ENCODE data around the gene SLC38A9. TPM values are rescaled to one million over a fixed set of nuclear protein-coding genes. Genes with fewer than 3 reads are reported as not detected.

The SLC38A9 gene
- total and polyA plus RNA-seq, 2 of the 8 experiments (the other 6 are each of a cell fraction or from before 2014, with no cell fraction given), result 29.2 to 43.7 TPM

- Histone ChIP-seq H3K79me2 (ENCODE audit: control insufficient read depth in 1 of 2, insufficient read depth in 2 of 2, low read length in 2 of 2) (no peaks in the 10 kb centered on the region), H2BK5ac (ENCODE audit: low read depth, low read length) (no peak overlapping the region)
- no peak for TF ChIP-seq USF2 (IDR thresholded peaks at IDR 0.05; ENCODE audit: low read length)
- no peak for TF ChIP-seq JUN (IDR thresholded peaks at IDR 0.05; ENCODE audit: low read depth, low read length)
- TF ChIP-seq BRCA1 (IDR thresholded peaks at IDR 0.05; ENCODE audit: low read depth, low read length), result no peak
- no peak for TF ChIP-seq KDM1A (IDR thresholded peaks at IDR 0.05; ENCODE audit: borderline replicate concordance, low read length)
- TF ChIP-seq HDAC2 (IDR thresholded peaks at IDR 0.05; ENCODE audit: borderline replicate concordance in 1 of 2, low read depth in 2 of 2, low read length in 2 of 2), result no peak
- no peak for TF ChIP-seq POLR2A (IDR thresholded peaks at IDR 0.05; ENCODE audit: control extremely low read depth in 1 of 2, low read depth in 2 of 2, low read length in 2 of 2)
- TF ChIP-seq FOSL1 (IDR thresholded peaks at IDR 0.05; ENCODE audit: insufficient read depth, low read depth, low read length), result no peak
- TF ChIP-seq CHD1 (IDR thresholded peaks at IDR 0.05; ENCODE audit: low read depth, low read length), result no peak
- no peak for TF ChIP-seq SP2 (IDR thresholded peaks at IDR 0.05; ENCODE audit: low read length)
- TF ChIP-seq BACH1 (IDR thresholded peaks at IDR 0.05; ENCODE audit: low read length), result no peak
- no peak for TF ChIP-seq ATF2 (IDR thresholded peaks at IDR 0.05; ENCODE audit: low read length)
- TF ChIP-seq KDM4A (IDR thresholded peaks at IDR 0.05; ENCODE audit: low read depth, low read length, severe bottlenecking), result no peak
Observed at GRCh38 chr5:55650386-55650785, 61.7 kb downstream of the SLC38A9 start.

More at GRCh38 chr5:55650386-55650785, 61.7 kb downstream of the SLC38A9 start:
- H3K23me2 ChIP-seq (ENCODE audit: low read depth, low read length), result no peaks in the 10 kb centered on the region
- POLR2A ChIA-PET (ENCODE audit: partially characterized antibody), result interaction anchor here (1.3 kb wide), 1 partner anchor 9 kb away, joined by 3 read pairs; no protein-coding TSS in a partner anchor
- no peak overlapping the region for H3K4me2 ChIP-seq (ENCODE audit: insufficient read depth in 1 of 2, low read depth in 2 of 2, low read length in 2 of 2)
- H3K27ac ChIP-seq (ENCODE audit: low read depth, low read length), result no peak overlapping the region
- no peaks in the 10 kb centered on the region for H3K4me1 ChIP-seq (replicated peaks in 1 of 4; ENCODE audit: control insufficient read depth in 3 of 4, insufficient read depth in 4 of 4, low read length in 3 of 4)
- H3K4ac ChIP-seq (replicated peaks; ENCODE audit: insufficient read length, low read depth, low read length), result no peak overlapping the region
- no peak overlapping the region for H4K91ac ChIP-seq (replicated peaks; ENCODE audit: insufficient read length, low read length)
- DNase-seq (ENCODE audit: low read depth in 1 of 2, low spot score in 2 of 2) (no peak), FAIRE-seq (no peak)
- H3K4me3 ChIP-seq (ENCODE audit: extremely low read depth in 1 of 4, insufficient read depth in 2 of 4, low read depth in 3 of 4, low read length in 4 of 4), result no peak overlapping the region
- no peaks in the 10 kb centered on the region for H3K79me1 ChIP-seq (ENCODE audit: low read depth, low read length)
- no peak overlapping the region for H3K23ac ChIP-seq (ENCODE audit: insufficient read length)
- no peak overlapping the region for H4K5ac ChIP-seq (ENCODE audit: insufficient read length, low read depth, low read length)
- H3K9me3 ChIP-seq (ENCODE audit: insufficient read depth in 2 of 2, low read depth in 1 of 2, low read length in 1 of 2), result no peaks in the 10 kb centered on the region
- H4K8ac ChIP-seq (ENCODE audit: extremely low read depth, insufficient read depth, low read length), result no peak overlapping the region
- no peak overlapping the region for H3K14ac ChIP-seq (ENCODE audit: insufficient read length)
- H3K36me3 ChIP-seq (ENCODE audit: control insufficient read depth in 2 of 4, insufficient read depth in 4 of 4, low read length in 3 of 4), result peaks cover 0 to 40% (median 5%) of the 10 kb centered on the region in 4 experiments; a peak in 3 of 8 replicates
- H3K18ac ChIP-seq (ENCODE audit: extremely low read depth, low read length), result no peak overlapping the region; the same call in 1 of the 2 replicates
- H2BK20ac ChIP-seq (ENCODE audit: low read length), result no peak overlapping the region
- no peak overlapping the region for H2AK5ac ChIP-seq (ENCODE audit: low read depth, low read length)
- H2BK12ac ChIP-seq (ENCODE audit: low read depth, low read length), result no peak overlapping the region
- H2BK120ac ChIP-seq (replicated peaks; ENCODE audit: low read depth, low read length), result no peak overlapping the region
- H2BK15ac ChIP-seq (ENCODE audit: low read length), result no peak overlapping the region
- H3K56ac ChIP-seq (replicated peaks; ENCODE audit: insufficient read length, low read depth, low read length), result no peak overlapping the region
- no peak overlapping the region for H3K9ac ChIP-seq (replicated peaks in 1 of 4; ENCODE audit: extremely low read depth in 1 of 4, low read depth in 3 of 4, low read length in 3 of 4)
- H4K20me1 ChIP-seq (replicated peaks in 1 of 2; ENCODE audit: control insufficient read depth in 1 of 2, insufficient read depth in 2 of 2, low read length in 2 of 2), result no peaks in the 10 kb centered on the region
- no peak overlapping the region for H2AFZ ChIP-seq (ENCODE audit: low read length)
- WGBS, 2 experiments (ENCODE audit: extremely low coverage in 1 of 2, insufficient coverage in 1 of 2, insufficient read length in 1 of 2, insufficient replicate concordance in 2 of 2, low coverage in 1 of 2, low lambda C conversion rate in 2 of 2, missing lambda C conversion rate in 1 of 2), result 85% methylated on average over 3 of the region's 3 CpGs; no CpG with 5 or more reads in 1 of the 2 experiments
- CTCF ChIA-PET (ENCODE audit: partially characterized antibody), result interaction anchor here (0.9 kb wide), 2 partner anchors 13 to 104 kb away, joined by 3 to 4 read pairs; no protein-coding TSS in a partner anchor
- no peaks in the 10 kb centered on the region for H3K27me3 ChIP-seq (replicated peaks in 1 of 4; ENCODE audit: control insufficient read depth in 3 of 4, extremely low read depth in 1 of 4, insufficient read depth in 3 of 4, low read length in 3 of 4)

Measured in H1 (cell line).